ENCODE data around the gene SRR.

The SRR gene

GRCh38 chr17:2271985-2272702 is 31.6 kb upstream of the SRR start:
- intact Hi-C loops (cut with DNase I; ENCODE audit: low total_unique reads): no loop called here
- no peak overlapping the region for H3K4me3 ChIP-seq
- H3K9me3 ChIP-seq: no peaks in the 10 kb centered on the region
- H3K4me1 ChIP-seq: peaks cover 0 to 14% (median 2%) of the 10 kb centered on the region in 4 donors
- peaks cover 0 to 59% (median 34%) of the 10 kb centered on the region in 3 donors for H3K36me3 ChIP-seq
- no peaks in the 10 kb centered on the region for H3K27me3 ChIP-seq
- peak overlapping the region in 1 of 2 donors; percentile 2 for H3K27ac ChIP-seq
- DNase-seq: no peak
- no peak for TF ChIP-seq CTCF (IDR thresholded peaks at IDR 0.05)

- TF ChIP-seq CTCF (IDR thresholded peaks at IDR 0.05): no peak
- intact Hi-C loops (cut with DNase I; ENCODE audit: low total_unique reads): no loop called here
- peaks cover 15 to 73% (median 42%) of the 10 kb centered on the region in 3 donors for H3K36me3 ChIP-seq
Observed at GRCh38 chr17:2274414-2274813, 29.3 kb upstream of the SRR start.

GRCh38 chr17:2275722-2276121 is 28.0 kb upstream of the SRR start:
- no peaks in the 10 kb centered on the region for H3K9me3 ChIP-seq
- no peaks in the 10 kb centered on the region for H3K27me3 ChIP-seq
- no peak overlapping the region for H3K27ac ChIP-seq
- no peak for DNase-seq
- no peak overlapping the region for H3K4me3 ChIP-seq
- peaks cover 0 to 8% (median under 1%) of the 10 kb centered on the region in 4 donors for H3K4me1 ChIP-seq
- TF ChIP-seq CTCF (IDR thresholded peaks at IDR 0.05): no peak
- H3K36me3 ChIP-seq: peaks cover 26 to 73% (median 55%) of the 10 kb centered on the region in 3 donors
- intact Hi-C loops (cut with DNase I; ENCODE audit: low total_unique reads): no loop called here

More at GRCh38 chr17:2274414-2274813, 29.3 kb upstream of the SRR start:
- Histone ChIP-seq H3K27ac (no peak overlapping the region), H3K9me3 (no peaks in the 10 kb centered on the region), H3K4me1 (peaks cover 0 to 14% (median 2%) of the 10 kb centered on the region in 4 donors), H3K27me3 (no peaks in the 10 kb centered on the region), H3K4me3 (no peak overlapping the region)
- DNase-seq: no peak

- H3K4me3 ChIP-seq: no peak overlapping the region
- peaks cover 42 to 87% (median 70%) of the 10 kb centered on the region in 3 donors for H3K36me3 ChIP-seq
- no peak for DNase-seq
- H3K4me1 ChIP-seq: no peaks in the 10 kb centered on the region
- no peak overlapping the region for H3K27ac ChIP-seq
- no peaks in the 10 kb centered on the region for H3K27me3 ChIP-seq
- intact Hi-C loops (cut with DNase I; ENCODE audit: low total_unique reads): no loop called here
- no peaks in the 10 kb centered on the region for H3K9me3 ChIP-seq
- TF ChIP-seq CTCF (IDR thresholded peaks at IDR 0.05): no peak
Observed at GRCh38 chr17:2277429-2278170, 26.1 kb upstream of the SRR start.

- Histone ChIP-seq H3K36me3 (peaks cover 51 to 90% (median 69%) of the 10 kb centered on the region in 3 donors), H3K27ac (no peak overlapping the region), H3K9me3 (no peaks in the 10 kb centered on the region), H3K4me3 (no peak overlapping the region), H3K27me3 (no peaks in the 10 kb centered on the region), H3K4me1 (no peaks in the 10 kb centered on the region)
- intact Hi-C loops (cut with DNase I; ENCODE audit: low total_unique reads): no loop called here
- DNase-seq: no peak
- TF ChIP-seq CTCF (IDR thresholded peaks at IDR 0.05): no peak
Observed at GRCh38 chr17:2279707-2280106, 24.0 kb upstream of the SRR start.
